IMR-90 (cell line): ENCODE measurements around the gene CDH23.

ENCODE experiments used
- BHLHE40 ChIP-seq: fragments of 150-350 bp; IDR thresholded peaks from 2 replicates; pipeline ENCODE4 v1.6.1; 2016; ENCODE audit warnings: mild to moderate bottlenecking, low read depth, low read length
- CEBPB ChIP-seq: IDR thresholded peaks from 2 replicates; pipeline ENCODE4 v1.6.1; 2012; ENCODE audit warnings: low read depth, low read length, improper control_type of control experiment
- CHD1 ChIP-seq: IDR thresholded peaks from 2 replicates; pipeline ENCODE4 v1.6.1; 2012; ENCODE audit warnings: low read depth, low read length, improper control_type of control experiment
- CTCF ChIP-seq: conservative IDR thresholded peaks from 2 replicates; pipeline ENCODE4 v1.5.1; 2012; ENCODE audit warnings: mild to moderate bottlenecking, low read depth, low read length, improper control_type of control experiment
- ELK1 ChIP-seq: fragments of 150-350 bp; IDR thresholded peaks from 2 replicates; pipeline ENCODE4 v1.6.1; 2016; ENCODE audit warnings: low read depth, mild to moderate bottlenecking, low read length, moderate library complexity, borderline replicate concordance
- FOS ChIP-seq: fragments of 150-350 bp; IDR thresholded peaks from 2 replicates; pipeline ENCODE4 v1.6.1; 2016; ENCODE audit warnings: low read depth, low read length
- MAFK ChIP-seq: IDR thresholded peaks from 2 replicates; pipeline ENCODE4 v1.6.1; 2012; ENCODE audit warnings: low read depth, low read length, improper control_type of control experiment
- MXI1 ChIP-seq: IDR thresholded peaks from 2 replicates; pipeline ENCODE4 v1.6.1; 2012; ENCODE audit warnings: low read depth, mild to moderate bottlenecking, low read length, moderate library complexity, borderline replicate concordance
- POLR2A ChIP-seq: IDR thresholded peaks from 2 replicates; pipeline ENCODE4 v1.6.1; 2012; ENCODE audit warnings: mild to moderate bottlenecking, low read depth, low read length
- RAD21 ChIP-seq: IDR thresholded peaks from 2 replicates; pipeline ENCODE4 v1.6.1; 2012; ENCODE audit warnings: low read length, improper control_type of control experiment
- RCOR1 ChIP-seq: IDR thresholded peaks from 2 replicates; pipeline ENCODE4 v1.6.1; 2012; ENCODE audit warnings: mild to moderate bottlenecking, low read length, improper control_type of control experiment; ENCODE audit not compliant: insufficient replicate concordance
- RFX5 ChIP-seq: IDR thresholded peaks from 2 replicates; pipeline ENCODE4 v1.8.0; 2012; ENCODE audit warnings: low read depth, mild to moderate bottlenecking, low read length, moderate library complexity
- SMC3 ChIP-seq: fragments of 150-350 bp; IDR thresholded peaks from 2 replicates; pipeline ENCODE4 v1.6.1; 2016; ENCODE audit warnings: low read depth, mild to moderate bottlenecking, antibody characterized with exemption, low read length, moderate library complexity
- USF2 ChIP-seq: fragments of 150-350 bp; IDR thresholded peaks from 2 replicates; pipeline ENCODE4 v1.6.1; 2017; ENCODE audit warnings: mild to moderate bottlenecking, antibody characterized with exemption, low read length, low read depth

- TF ChIP-seq RAD21: no peak
- TF ChIP-seq SMC3: no peak
- no peak for TF ChIP-seq RFX5
- TF ChIP-seq CTCF: no peak
- no peak for TF ChIP-seq MAFK
- no peak for TF ChIP-seq USF2
- TF ChIP-seq POLR2A: no peak
- no peak for TF ChIP-seq MXI1
- TF ChIP-seq FOS: no peak
- no peak for TF ChIP-seq CEBPB
- TF ChIP-seq BHLHE40: no peak
- TF ChIP-seq RCOR1: no peak
- no peak for TF ChIP-seq CHD1
- TF ChIP-seq ELK1: no peak
Measured at GRCh38 chr10:71712572-71713134, 315.9 kb downstream of the CDH23 start.
